Stimulated activated CD8-positive, alpha-beta memory T cell treated with anti-CD3 and anti-CD28 coated beads, Interleukin-4, amount 100 ng/mL, for 24 hours (primary cell): ENCODE results near the gene ATP6V1E1.
"Not testable (repeated sequence)": the region's sequence is repeated elsewhere in the genome, so short reads cannot be mapped to it uniquely, and the experiment has no call there.

Source experiments
- DNase-seq: peaks from one replicate; pipeline ENCODE4 v3.0.0-alpha.2; 2020; ENCODE audit warnings: low read depth

ATP6V1E1 gene

DNA sequence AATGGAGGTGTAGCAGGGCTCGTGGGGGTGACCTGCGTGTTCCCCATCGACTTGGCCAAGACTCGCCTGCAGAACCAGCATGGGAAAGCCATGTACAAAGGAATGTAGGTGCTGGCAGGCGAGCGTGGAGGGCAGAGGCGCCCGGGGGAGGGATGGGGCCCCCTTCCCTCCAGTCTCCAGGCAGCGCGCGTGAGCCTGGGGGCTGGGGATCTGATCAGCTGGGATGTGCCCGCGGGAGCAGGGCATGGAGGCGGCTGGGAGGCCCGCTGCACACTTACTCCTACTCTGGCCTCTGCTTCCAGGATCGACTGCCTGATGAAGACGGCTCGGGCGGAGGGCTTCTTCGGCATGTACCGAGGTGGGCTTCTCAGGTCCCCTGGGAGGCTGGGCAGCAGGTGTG lies 47.5 kb downstream of the ATP6V1E1 start:
- no peak for DNase-seq

DNA sequence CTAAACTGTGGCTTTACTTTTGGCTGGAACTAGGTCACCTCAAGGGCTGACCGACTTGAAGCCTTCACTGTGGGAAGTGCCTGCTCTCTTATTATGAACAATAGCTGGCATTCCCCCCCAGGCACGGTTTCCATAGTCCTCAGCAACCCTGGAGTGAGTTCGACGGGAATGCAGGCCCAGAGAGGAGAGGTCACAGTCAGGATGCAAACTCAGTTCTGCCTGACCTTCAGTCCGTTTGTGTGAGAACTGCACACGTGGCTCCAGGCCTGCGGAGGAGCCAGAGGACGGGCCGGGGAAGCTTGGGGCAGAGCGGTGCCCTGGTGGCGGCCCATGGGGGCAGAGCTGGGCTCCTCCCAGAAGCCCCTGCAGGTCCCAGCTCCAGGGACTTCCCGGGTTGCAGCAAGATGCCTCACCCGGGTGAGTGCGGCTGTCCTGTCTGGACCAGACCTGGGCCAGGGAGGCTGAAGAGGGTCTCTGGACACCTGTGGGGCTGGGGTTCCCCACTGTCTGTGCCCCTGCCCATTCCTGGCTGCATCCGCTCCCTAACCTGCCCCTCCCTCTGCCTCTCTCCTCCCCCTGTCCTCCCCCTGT lies 48.0 kb downstream of the ATP6V1E1 start:
- no peak for DNase-seq

DNA sequence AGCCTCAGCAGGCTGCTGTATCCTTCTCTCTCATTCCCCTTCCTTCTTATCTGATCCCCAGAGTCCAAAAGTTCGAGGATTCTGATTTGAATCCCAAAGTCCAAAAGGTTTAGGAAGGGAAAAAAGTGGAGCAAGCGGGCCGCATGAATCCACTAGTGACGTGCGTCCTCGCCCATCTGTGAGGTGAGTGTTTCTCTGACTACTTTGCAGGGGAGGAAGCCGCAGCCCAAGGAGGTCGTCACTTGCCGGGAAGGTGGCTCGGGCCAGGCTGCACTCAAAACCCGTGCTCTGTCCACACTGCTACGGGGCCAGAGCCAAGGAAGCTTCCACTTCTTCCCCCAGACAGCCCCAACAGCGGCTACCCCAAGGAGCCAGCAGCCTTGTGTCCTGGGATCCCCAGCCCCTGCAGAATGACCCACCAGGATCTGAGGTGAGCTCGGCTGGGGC lies 49.0 kb downstream of the ATP6V1E1 start:
- DNase-seq: no peak

DNA sequence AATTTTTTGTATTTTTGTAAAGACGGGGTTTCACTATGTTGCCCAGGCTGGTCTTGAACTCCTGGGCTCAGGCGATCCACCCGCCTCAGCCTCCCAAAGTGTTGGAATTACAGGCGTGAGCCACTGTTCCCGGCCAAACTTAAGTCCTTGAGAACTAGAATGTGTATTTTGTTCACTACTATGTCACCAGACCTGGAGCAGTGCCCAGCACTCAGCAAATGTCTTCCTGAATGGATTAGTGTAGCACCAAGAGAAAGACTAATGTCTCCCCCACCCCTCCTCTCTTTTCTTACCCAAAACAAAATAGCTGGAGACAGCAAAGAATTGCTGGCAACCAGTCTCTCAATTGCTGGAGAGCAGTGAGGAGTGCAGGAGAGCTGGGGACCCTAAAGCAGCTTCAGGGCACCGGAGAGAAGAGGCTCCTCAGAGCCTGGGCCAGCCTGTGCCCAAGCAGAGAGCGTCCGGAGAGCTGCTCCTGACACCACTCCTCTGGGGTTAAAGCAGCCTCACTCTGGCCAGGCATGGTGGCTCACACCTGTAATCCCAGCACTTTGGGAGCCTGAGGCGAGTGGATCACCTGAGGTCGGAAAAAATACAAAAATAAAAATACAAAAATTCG lies 50.3 kb downstream of the ATP6V1E1 start:
- no peak for DNase-seq

- no peak for DNase-seq
Measured at GRCh38 chr22:17576470-17576869, 52.1 kb downstream of the ATP6V1E1 start.

- DNase-seq: no peak
Measured at GRCh38 chr22:17575681-17576080, 52.9 kb downstream of the ATP6V1E1 start.

DNA sequence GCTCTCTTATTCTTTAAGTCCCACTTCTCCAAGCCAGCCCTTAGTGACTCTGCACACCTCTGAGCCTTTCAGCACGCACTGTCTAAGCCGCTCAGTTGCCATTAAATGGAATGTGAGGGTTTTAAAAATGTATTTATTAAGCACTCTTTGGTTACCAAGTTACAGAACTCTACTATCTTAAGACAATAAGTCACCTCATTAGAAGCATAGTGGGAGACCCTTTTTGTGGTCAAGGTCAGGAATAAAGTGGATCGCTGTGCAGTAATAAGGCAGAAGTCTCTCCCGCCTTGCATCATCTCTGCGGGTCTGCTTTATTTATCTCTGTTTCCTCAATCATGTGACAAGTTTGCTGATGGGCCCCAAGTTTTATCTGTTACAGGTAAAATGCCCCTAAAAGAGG lies 53.4 kb downstream of the ATP6V1E1 start:
- no peak for DNase-seq

DNA sequence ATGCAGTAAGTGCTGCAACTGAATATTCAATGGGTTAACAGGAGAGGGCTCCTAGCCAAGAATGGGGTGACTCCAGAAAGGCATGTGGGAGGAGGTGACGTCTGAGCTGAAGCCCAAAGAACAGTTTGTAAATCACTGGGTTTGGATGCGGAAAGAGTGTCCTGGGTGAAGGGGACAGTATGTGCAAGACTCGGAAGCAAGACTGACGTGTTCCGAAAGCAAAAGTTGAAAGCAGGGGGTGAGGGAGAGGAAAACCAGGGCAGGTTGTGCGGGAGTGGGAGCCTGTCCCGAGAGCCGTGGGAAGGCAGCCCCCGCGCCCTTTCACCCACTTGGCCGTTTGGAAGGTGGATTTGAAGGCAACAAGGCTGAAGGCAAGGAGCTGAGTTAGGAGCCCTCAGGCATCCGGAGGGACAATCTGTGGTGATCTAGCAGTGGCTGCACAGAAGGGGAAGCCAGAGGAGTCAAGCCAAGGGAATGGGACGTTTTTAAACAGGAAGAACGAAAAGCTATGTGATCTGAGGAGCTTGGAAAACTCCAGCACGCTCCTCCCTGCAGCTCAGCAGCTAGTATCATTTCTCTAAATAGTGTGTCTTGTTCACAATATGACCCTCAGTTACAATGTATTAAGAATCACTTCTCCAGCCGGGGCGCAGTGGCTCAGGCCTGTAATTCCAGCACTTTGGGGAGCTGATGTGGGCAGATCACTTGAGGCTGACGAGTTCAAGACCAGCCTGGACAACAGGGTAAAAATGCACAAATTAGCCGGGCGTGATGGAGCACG lies 57.5 kb downstream of the ATP6V1E1 start:
- DNase-seq: no peak

- no peak for DNase-seq
Measured at GRCh38 chr22:17569971-17570511, 58.5 kb downstream of the ATP6V1E1 start.

GRCh38 chr22:17566776-17567175 lies 61.8 kb downstream of the ATP6V1E1 start:
- DNase-seq: no peak

DNA sequence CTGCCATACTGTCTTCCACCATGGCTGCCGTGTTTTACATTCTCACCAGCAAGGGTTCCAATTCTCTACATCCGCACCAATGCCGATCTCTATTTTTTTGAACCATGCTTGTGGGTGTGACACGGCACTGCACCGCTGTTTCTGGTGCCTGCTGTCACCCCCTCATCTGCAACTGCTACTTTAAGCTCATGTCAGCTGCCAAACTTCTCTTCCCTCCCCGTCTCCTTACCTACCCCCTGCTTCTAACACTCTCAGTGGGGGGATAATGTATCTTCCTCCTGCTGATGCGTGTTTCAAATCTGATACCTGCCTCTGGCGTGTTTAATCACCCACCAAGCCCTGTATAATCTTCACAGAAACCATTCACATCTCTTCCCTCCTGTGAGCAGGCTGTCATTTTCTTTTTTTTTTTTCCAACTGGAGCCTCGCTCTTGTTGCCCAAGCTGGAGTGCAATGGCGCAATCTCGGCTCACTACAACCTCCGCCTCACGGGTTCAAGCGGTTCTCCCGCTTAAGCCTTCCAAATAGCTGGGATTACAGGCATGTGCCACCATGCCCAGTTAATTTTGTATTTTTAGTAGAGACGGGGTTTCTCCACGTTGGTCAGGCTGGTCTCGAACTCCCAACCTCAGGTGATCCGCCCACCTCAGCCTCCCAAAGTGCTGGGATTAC lies 62.4 kb downstream of the ATP6V1E1 start:
- not testable (repeated sequence) for DNase-seq

GRCh38 chr22:17563936-17564391 lies 64.6 kb downstream of the ATP6V1E1 start:
- DNase-seq: no peak

GRCh38 chr22:17562906-17563870 lies 65.4 kb downstream of the ATP6V1E1 start, which contains the start of gene SLC25A18:
TSS of gene SLC25A18 (plus strand) at chr22:17563498. CDS start at chr22:17579945, 16,447 bp downstream.
- no peak for DNase-seq

DNA sequence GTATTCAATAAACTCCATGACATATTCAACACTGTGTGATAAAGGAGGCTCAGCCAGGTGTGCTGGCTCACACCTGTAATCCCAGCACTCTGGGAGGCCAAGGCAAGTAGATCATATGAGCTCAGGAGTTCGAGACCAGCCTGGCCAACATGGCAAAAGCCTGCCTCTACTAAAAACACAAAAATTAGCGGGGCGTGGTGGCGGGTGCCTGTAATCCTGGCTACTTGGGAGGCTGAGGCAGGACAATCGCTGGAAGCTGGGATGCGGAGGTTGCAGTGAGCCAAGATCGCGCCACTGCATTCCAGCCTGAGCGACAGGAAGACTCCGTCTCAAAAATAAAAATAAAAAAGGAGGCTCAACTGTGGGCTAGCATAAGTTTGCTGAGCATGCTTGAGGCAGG lies 69.4 kb downstream of the ATP6V1E1 start:
- DNase-seq: no peak

DNA sequence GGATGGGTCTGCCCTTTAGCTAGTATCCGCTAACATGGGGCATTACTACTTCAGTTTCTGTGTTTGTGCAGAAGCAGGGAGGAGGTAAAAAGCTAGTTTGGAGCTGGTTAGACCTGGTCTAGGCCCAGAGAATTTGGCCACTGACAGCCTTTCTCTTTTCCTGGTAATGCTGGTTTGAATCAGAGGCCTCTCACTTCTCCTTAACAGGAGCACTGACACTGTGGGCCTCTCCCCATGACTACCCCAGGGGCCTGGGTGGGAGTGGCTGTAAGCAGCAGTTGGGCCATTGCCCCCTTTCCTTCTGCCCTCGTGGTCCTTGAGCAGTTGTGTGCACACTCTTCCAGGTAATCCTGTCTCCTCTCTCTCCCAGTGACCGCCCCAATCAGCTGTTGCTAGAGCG lies 73.7 kb downstream of the ATP6V1E1 start:
- no peak for DNase-seq

GRCh38 chr22:17552737-17553136 lies 75.8 kb downstream of the ATP6V1E1 start:
- DNase-seq: no peak

DNA sequence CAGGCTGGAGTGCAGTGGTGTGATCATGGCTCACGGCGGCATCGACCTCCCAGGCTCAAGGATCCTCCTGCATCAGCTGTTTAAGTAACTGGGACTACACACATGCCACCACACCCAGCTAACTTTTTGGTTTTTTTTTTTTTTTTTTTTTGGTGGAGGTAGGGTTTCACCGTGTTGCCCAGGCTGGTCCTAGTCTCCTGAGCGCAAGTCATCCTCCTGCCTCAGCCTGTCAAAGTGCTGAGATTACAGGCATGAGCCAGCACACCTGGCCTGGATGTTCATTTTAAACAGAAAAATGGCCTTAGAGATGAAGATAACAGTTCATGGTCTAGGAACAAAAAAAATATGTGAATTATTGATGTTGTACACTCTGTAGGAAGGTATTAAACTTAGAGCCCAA lies 78.9 kb downstream of the ATP6V1E1 start:
- no peak for DNase-seq

- DNase-seq: no peak
Measured at GRCh38 chr22:17549183-17549582, 79.4 kb downstream of the ATP6V1E1 start.

GRCh38 chr22:17548756-17549035 lies 79.9 kb downstream of the ATP6V1E1 start:
- no peak for DNase-seq

GRCh38 chr22:17548010-17548755 lies 80.4 kb downstream of the ATP6V1E1 start:
- DNase-seq: no peak

DNA sequence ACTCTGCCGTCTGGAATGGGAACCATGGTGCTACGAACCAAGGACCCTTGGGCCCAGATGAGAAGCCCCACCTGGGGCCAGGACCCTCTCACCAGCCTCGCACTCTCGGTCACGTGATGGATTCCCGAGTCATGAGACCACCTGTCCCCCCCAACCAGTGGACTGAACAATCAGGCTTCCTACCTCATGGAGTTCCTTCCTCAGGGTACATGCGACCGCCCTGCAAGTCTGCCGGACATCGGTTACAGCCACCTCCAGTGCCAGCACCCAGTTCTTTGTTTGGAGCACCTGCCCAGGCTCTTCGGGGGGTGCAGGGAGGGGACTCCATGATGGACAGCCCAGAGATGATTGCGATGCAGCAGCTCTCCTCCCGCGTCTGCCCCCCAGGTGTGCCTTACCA lies 86.1 kb downstream of the ATP6V1E1 start:
- no peak for DNase-seq
